H4 (cell line): ENCODE data around the gene MED6. TPM values are rescaled to one million over a fixed set of nuclear protein-coding genes. Genes with fewer than 3 reads are reported as not detected.

Experiments
- DNase-seq: peaks from one replicate; pipeline ENCODE4 v3.0.0-alpha.2; 2015; ENCODE audit warnings: low spot score
- total RNA-seq: library from RNA; depleted of rRNA; stranded (reverse); fragments of >200 nt; shearing (Covaris generic); gene quantifications from 2 replicates; pipeline ENCODE4 v1.2.3, GENCODE V29; 2014; rRNA removed

Gene MED6
- total RNA-seq, 1 experiment from 2014 or later, result 48.6 TPM

- no peak for DNase-seq
Measured at GRCh38 chr14:70599345-70599744, 1.1 kb downstream of the MED6 start.

GRCh38 chr14:70597731-70598130, 2.7 kb downstream of the MED6 start:
- no peak for DNase-seq

- no peak for DNase-seq
Measured at GRCh38 chr14:70595443-70596185, 4.8 kb downstream of the MED6 start.

DNA sequence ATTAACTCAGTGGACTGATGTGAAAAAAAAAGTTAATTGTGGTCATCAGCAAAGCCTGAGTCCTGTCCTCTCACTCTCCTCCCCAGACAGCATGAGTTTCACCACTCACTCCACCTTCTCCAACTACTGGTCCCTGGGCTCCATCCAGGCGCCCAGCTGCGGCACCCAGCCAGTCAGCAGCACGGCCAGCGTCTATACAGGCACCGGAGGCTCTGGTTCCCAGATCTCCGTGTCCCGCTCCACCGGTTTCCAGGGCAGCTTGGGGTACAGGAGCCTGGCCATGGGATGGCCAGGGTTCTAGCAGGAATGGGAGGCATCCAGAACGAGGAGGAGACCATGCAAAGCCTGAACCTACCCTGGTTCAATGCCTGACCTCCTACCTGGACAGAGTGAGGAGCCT, 6.0 kb downstream of the MED6 start:
- DNase-seq, result no peak

GRCh38 chr14:70585231-70585630, 15.2 kb downstream of the MED6 start:
- DNase-seq, result peak; percentile 14

DNA sequence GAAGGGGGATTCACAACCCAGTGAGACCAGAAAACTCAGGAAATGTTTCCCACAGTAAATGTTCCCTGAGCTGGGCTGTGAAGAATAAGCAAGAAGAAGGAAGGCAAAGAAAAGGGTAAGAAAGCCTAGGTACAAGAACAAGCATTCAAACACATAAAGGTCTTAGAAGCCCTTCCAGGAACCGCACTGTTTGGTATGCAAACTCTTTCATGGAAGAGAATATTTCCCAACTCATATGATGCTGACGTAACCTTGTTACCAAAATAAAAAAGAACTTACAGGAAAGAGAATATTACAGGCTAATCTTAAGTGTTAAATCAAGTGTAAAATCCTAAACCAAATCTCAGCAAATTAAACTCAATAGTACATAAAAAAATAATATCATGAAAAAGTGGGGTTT, 23.6 kb downstream of the MED6 start:
- no peak for DNase-seq

DNA sequence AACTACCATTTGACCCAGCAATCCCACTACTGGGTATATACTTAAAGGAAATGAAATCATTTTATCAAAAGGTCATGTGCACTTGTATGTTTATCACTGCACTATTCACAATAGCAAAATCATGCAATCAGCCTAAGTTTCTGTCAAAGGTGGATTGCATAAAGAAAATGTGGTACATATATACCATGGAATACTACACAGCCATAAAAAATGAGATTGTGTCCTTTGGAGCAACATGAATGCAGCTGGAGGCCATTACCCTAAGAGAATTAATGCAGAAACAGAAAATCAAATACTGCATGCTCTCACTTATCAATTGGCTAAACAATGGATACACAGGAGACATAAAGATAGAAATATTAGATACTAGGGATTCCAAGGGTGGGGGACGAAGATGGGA, 27.4 kb downstream of the MED6 start:
- no peak for DNase-seq

GRCh38 chr14:70571139-70571538, 29.3 kb downstream of the MED6 start:
- no peak for DNase-seq

- DNase-seq, result peak; percentile 27
Measured at GRCh38 chr14:70567791-70568190, 32.7 kb downstream of the MED6 start.

DNA sequence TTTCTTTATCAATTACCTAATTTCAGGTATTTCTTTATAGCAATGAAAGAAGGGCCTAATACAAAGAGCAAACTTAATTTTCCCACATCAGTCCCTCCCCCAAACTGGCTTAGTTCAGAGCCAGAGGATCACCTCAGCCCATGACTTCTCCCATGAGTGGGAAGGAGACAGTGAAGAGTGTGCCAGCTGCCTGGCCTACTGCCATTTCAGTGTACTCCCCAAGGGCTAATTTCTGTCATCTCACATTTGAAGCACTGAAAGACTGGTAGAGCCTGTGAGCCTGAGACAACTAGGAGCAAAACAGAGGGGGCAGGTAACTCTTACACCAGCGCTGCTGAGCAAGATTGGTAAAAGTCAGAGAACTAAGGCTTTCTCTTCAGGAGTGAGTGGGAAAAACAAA, 36.6 kb downstream of the MED6 start:
- DNase-seq, result no peak

DNA sequence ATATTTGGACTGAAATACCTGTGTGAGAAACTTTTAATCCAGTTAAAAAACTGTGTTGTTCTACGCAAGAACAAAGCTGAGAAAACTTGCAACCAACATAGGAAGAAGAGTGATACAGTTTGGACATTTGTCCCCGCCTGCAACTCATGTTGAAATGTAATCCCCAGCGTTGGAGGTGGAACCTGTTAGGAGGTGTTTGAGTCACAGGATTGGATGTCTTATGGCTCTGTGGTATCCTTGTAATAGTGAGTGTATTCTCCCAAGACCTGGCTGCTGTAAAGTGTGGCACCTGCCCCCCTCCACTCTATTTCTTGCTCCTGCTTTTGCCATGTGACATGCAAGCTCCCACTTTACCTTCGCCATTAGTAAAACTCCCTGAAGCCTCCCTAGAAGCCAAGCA, 37.0 kb downstream of the MED6 start:
- DNase-seq, result no peak

GRCh38 chr14:70558356-70558755, 42.1 kb downstream of the MED6 start:
- no peak for DNase-seq

GRCh38 chr14:70555890-70556289, 44.6 kb downstream of the MED6 start:
- DNase-seq, result no peak

DNA sequence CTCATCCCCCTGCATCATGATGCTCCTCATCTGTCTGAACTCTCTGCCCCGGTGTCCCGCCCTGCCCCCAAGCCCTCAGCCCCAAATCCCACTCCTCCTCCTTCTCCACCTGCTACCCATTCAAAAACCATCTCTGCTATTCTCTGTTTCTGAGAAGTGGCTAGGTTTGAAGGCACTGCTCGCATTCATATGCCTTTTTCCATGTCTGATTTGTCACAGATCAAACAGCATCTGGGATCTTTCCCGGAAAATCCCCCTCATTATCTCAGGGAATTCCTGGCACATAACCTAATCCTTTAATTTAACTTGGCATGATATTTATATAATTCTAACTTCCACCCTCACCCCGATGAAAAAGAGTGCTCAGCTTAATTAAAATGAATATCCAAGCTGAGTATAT, 62.4 kb downstream of the MED6 start:
- DNase-seq, result no peak

DNA sequence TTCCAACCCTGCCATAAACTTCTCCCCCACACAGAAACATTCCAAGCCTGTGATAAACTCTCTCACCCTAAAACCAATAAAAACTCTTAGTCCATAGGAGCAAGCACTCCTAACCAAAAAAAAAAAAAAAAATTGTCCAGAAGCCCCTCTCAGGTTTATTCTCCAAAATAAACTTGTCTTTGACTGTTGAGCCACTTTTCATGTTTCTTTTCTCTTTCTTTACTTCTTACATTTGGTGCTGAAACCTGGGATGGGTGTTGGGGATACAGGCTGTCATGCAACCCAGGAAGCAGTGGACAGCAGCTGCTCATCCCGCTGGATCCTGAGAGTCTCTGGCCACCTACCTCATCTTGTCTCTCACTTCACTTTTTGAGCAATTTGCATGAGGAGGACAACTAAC, 63.6 kb downstream of the MED6 start:
- DNase-seq, result no peak

DNA sequence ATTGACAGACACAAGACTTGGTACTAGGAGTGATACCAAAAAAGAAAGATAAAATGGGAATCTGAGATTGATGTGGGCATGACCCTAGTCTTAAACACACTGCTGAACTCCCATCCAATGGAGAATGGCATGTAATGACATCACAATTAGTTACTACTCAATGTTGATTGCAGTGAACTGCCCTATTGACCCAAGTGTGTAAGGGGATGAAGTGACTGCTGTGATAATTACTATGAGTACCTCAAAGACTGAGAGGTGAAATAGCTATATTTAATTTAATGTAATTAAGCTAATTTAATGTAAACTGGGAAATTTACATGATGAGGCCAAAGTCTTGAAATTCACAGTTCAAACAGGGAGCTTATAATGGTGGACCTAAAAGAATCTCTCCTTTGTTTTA, 65.6 kb downstream of the MED6 start, which contains the start of gene ADAM20:
Gene ADAM20, minus strand, starts transcription at position 101 of the 400 bp plus-strand sequence. CDS start 10,247 bp downstream, outside the sequence.
- DNase-seq, result no peak

Other genes with a start within 250 kb of the MED6 start
- 73.6 and 82.1 TPM in 2 replicates for gene COX16, start 241.0 kb downstream of the MED6 start, total RNA-seq
- 18.5 and 22.5 TPM in 2 replicates for gene SYNJ2BP, start 183.6 kb downstream of the MED6 start, total RNA-seq
- 0.64 and 0.88 TPM in 2 replicates for gene ADAM21, start 148.5 kb downstream of the MED6 start, total RNA-seq
- not detected in 2 replicates for gene ADAM20, start 65.7 kb downstream of the MED6 start, total RNA-seq
- 0.68 and 0.88 TPM in 2 replicates for gene TTC9, start 41.3 kb upstream of the MED6 start, total RNA-seq
- 2.7 and 3.0 TPM in 2 replicates for gene MAP3K9, start 208.9 kb upstream of the MED6 start, total RNA-seq